ENCODE data around the gene FBXO5. TPM values are rescaled to one million over a fixed set of nuclear protein-coding genes. Genes with fewer than 3 reads are reported as not detected.
A peak's percentile ranks its signal among the peaks of the same experiment; 100 is the strongest.

The FBXO5 gene
- total RNA-seq, 1 donor from 2014 or later: 31.4 TPM

GRCh38 chr6:152983637-152984512 lies 1.0 kb upstream of the FBXO5 start:
- no peaks in the 10 kb centered on the region for H3K27me3 Mint-ChIP-seq (ENCODE audit: low read depth)
- H3K36me3 Mint-ChIP-seq (ENCODE audit: low read depth): peaks cover 52% of the 10 kb centered on the region
- intact Hi-C loops (cut with micrococcal nuclease): loop anchor here (2.0 to 5.0 kb wide), 6 partner anchors 31 to 1593 kb away; partner anchors contain the start of genes RMND1 and ZBTB2
- no peaks in the 10 kb centered on the region for H3K9me3 Mint-ChIP-seq
- DNase-seq (ENCODE audit: low spot score): peak; percentile 74
- peak overlapping the region; percentile 100 for H3K27ac Mint-ChIP-seq
- peaks cover 37% of the 10 kb centered on the region for H3K4me1 Mint-ChIP-seq (ENCODE audit: low read depth)
- peak overlapping the region; percentile 97 for H3K4me3 Mint-ChIP-seq (ENCODE audit: low read depth)

- H3K4me1 Mint-ChIP-seq (ENCODE audit: low read depth): peaks cover 49% of the 10 kb centered on the region
- H3K27me3 Mint-ChIP-seq (ENCODE audit: low read depth): no peaks in the 10 kb centered on the region
- peaks cover 59% of the 10 kb centered on the region for H3K36me3 Mint-ChIP-seq (ENCODE audit: low read depth)
- peak; percentile 20 for DNase-seq (ENCODE audit: low spot score)
- peak overlapping the region; percentile 70 for H3K27ac Mint-ChIP-seq
- peak overlapping the region; percentile 97 for H3K4me3 Mint-ChIP-seq (ENCODE audit: low read depth)
- intact Hi-C loops (cut with micrococcal nuclease): loop anchor here (1.0 to 5.0 kb wide), 6 partner anchors 21 to 1591 kb away; partner anchors contain the start of gene ZBTB2
- H3K9me3 Mint-ChIP-seq: no peaks in the 10 kb centered on the region
Measured at GRCh38 chr6:152981989-152982903, 595 bp downstream of the FBXO5 start.

GRCh38 chr6:152981219-152981618 lies 1.6 kb downstream of the FBXO5 start:
- Mint-ChIP-seq H3K27me3 (ENCODE audit: low read depth) (no peaks in the 10 kb centered on the region), H3K36me3 (ENCODE audit: low read depth) (peaks cover 59% of the 10 kb centered on the region), H3K4me1 (ENCODE audit: low read depth) (peaks cover 56% of the 10 kb centered on the region), H3K9me3 (no peaks in the 10 kb centered on the region), H3K27ac (peak overlapping the region; percentile 40), H3K4me3 (ENCODE audit: low read depth) (peak overlapping the region; percentile 77)
- intact Hi-C loops (cut with micrococcal nuclease): loop anchor here (1.0 to 5.0 kb wide), 2 partner anchors 22 to 1266 kb away; no protein-coding TSS in a partner anchor
- DNase-seq (ENCODE audit: low spot score): no peak

- Mint-ChIP-seq H3K4me1 (ENCODE audit: low read depth) (peaks cover 60% of the 10 kb centered on the region), H3K4me3 (ENCODE audit: low read depth) (peak overlapping the region; percentile 77), H3K27ac (peak overlapping the region; percentile 40), H3K9me3 (no peaks in the 10 kb centered on the region), H3K27me3 (ENCODE audit: low read depth) (no peaks in the 10 kb centered on the region), H3K36me3 (ENCODE audit: low read depth) (peaks cover 59% of the 10 kb centered on the region)
- intact Hi-C loops (cut with micrococcal nuclease): loop anchor here (1.0 to 5.0 kb wide), 2 partner anchors 23 to 1267 kb away; no protein-coding TSS in a partner anchor
- DNase-seq (ENCODE audit: low spot score): no peak
Measured at GRCh38 chr6:152980656-152981055, 2.2 kb downstream of the FBXO5 start.

- intact Hi-C loops (cut with micrococcal nuclease): no loop called here
- peaks cover 59% of the 10 kb centered on the region for H3K4me1 Mint-ChIP-seq (ENCODE audit: low read depth)
- H3K4me3 Mint-ChIP-seq (ENCODE audit: low read depth): peak overlapping the region; percentile 10
- no peak for DNase-seq (ENCODE audit: low spot score)
- no peaks in the 10 kb centered on the region for H3K9me3 Mint-ChIP-seq
- H3K36me3 Mint-ChIP-seq (ENCODE audit: low read depth): peaks cover 62% of the 10 kb centered on the region
- no peaks in the 10 kb centered on the region for H3K27me3 Mint-ChIP-seq (ENCODE audit: low read depth)
- H3K27ac Mint-ChIP-seq: no peak overlapping the region
Measured at GRCh38 chr6:152979116-152979515, 3.7 kb downstream of the FBXO5 start.

GRCh38 chr6:152978058-152978457 lies 4.8 kb downstream of the FBXO5 start:
- Mint-ChIP-seq H3K9me3 (no peaks in the 10 kb centered on the region), H3K4me1 (ENCODE audit: low read depth) (peaks cover 67% of the 10 kb centered on the region), H3K36me3 (ENCODE audit: low read depth) (peaks cover 70% of the 10 kb centered on the region), H3K27me3 (ENCODE audit: low read depth) (no peaks in the 10 kb centered on the region), H3K4me3 (ENCODE audit: low read depth) (no peak overlapping the region), H3K27ac (no peak overlapping the region)
- intact Hi-C loops (cut with micrococcal nuclease): no loop called here
- DNase-seq (ENCODE audit: low spot score): no peak

GRCh38 chr6:152977556-152977955 lies 5.3 kb downstream of the FBXO5 start:
- Mint-ChIP-seq H3K36me3 (ENCODE audit: low read depth) (peaks cover 75% of the 10 kb centered on the region), H3K4me1 (ENCODE audit: low read depth) (peaks cover 69% of the 10 kb centered on the region), H3K9me3 (no peaks in the 10 kb centered on the region), H3K4me3 (ENCODE audit: low read depth) (no peak overlapping the region), H3K27ac (no peak overlapping the region), H3K27me3 (ENCODE audit: low read depth) (no peaks in the 10 kb centered on the region)
- intact Hi-C loops (cut with micrococcal nuclease): no loop called here
- no peak for DNase-seq (ENCODE audit: low spot score)

GRCh38 chr6:152976749-152977148 lies 6.1 kb downstream of the FBXO5 start:
- DNase-seq (ENCODE audit: low spot score): no peak
- peaks cover 79% of the 10 kb centered on the region for H3K36me3 Mint-ChIP-seq (ENCODE audit: low read depth)
- no peaks in the 10 kb centered on the region for H3K27me3 Mint-ChIP-seq (ENCODE audit: low read depth)
- no peak overlapping the region for H3K4me3 Mint-ChIP-seq (ENCODE audit: low read depth)
- no peaks in the 10 kb centered on the region for H3K9me3 Mint-ChIP-seq
- H3K4me1 Mint-ChIP-seq (ENCODE audit: low read depth): peaks cover 69% of the 10 kb centered on the region
- peak overlapping the region; percentile 18 for H3K27ac Mint-ChIP-seq
- intact Hi-C loops (cut with micrococcal nuclease): no loop called here

GRCh38 chr6:152975204-152975915 lies 7.5 kb downstream of the FBXO5 start:
- peaks cover 81% of the 10 kb centered on the region for H3K36me3 Mint-ChIP-seq (ENCODE audit: low read depth)
- peak overlapping the region; percentile 66 for H3K4me3 Mint-ChIP-seq (ENCODE audit: low read depth)
- H3K9me3 Mint-ChIP-seq: no peaks in the 10 kb centered on the region
- DNase-seq (ENCODE audit: low spot score): no peak
- peak overlapping the region; percentile 38 for H3K27ac Mint-ChIP-seq
- intact Hi-C loops (cut with micrococcal nuclease): no loop called here
- H3K4me1 Mint-ChIP-seq (ENCODE audit: low read depth): peaks cover 59% of the 10 kb centered on the region
- H3K27me3 Mint-ChIP-seq (ENCODE audit: low read depth): no peaks in the 10 kb centered on the region

- H3K36me3 Mint-ChIP-seq (ENCODE audit: low read depth): peaks cover 86% of the 10 kb centered on the region
- H3K9me3 Mint-ChIP-seq: peaks cover 6% of the 10 kb centered on the region
- H3K27ac Mint-ChIP-seq: peak overlapping the region; percentile 7
- H3K27me3 Mint-ChIP-seq (ENCODE audit: low read depth): no peaks in the 10 kb centered on the region
- no peak for DNase-seq (ENCODE audit: low spot score)
- H3K4me3 Mint-ChIP-seq (ENCODE audit: low read depth): no peak overlapping the region
- peaks cover 47% of the 10 kb centered on the region for H3K4me1 Mint-ChIP-seq (ENCODE audit: low read depth)
- intact Hi-C loops (cut with micrococcal nuclease): no loop called here
Measured at GRCh38 chr6:152973916-152974315, 8.9 kb downstream of the FBXO5 start.

GRCh38 chr6:152969688-152970418 lies 13.0 kb downstream of the FBXO5 start:
- Mint-ChIP-seq H3K27me3 (ENCODE audit: low read depth) (peaks cover 10% of the 10 kb centered on the region), H3K27ac (no peak overlapping the region), H3K4me3 (ENCODE audit: low read depth) (no peak overlapping the region), H3K4me1 (ENCODE audit: low read depth) (peaks cover 13% of the 10 kb centered on the region), H3K36me3 (ENCODE audit: low read depth) (peaks cover 65% of the 10 kb centered on the region), H3K9me3 (peaks cover 30% of the 10 kb centered on the region)
- intact Hi-C loops (cut with micrococcal nuclease): no loop called here
- DNase-seq (ENCODE audit: low spot score): no peak
